Gastrocnemius medialis (tissue), 4 donors: ENCODE results near the gene FCRL1. TPM values are rescaled to one million over a fixed set of nuclear protein-coding genes. Genes with fewer than 3 reads are reported as not detected.

ENCODE experiments used
- ATAC-seq, 2 donors: fragments of 150-250 bp; one replicate each; pipeline ENCODE4 v1.9.1; 2016
- DNase-seq, 2 donors: peaks; one replicate each; pipeline ENCODE4 v3.0.0-alpha.2; 2019
- H3K27ac ChIP-seq, 4 donors: fragments of 200-600 bp; sonication (generic); 1 replicate in 1 of 4; 2 replicates in 3 of 4; pipeline ENCODE4 v1.5.1; 2016 to 2018; ENCODE audit warnings: mild to moderate bottlenecking in 2 of 4, moderate library complexity in 1 of 4
- H3K27me3 ChIP-seq, 3 donors: fragments of 200-600 bp; sonication (generic) in 2 of 3; 1 replicate in 1 of 3; 2 replicates in 2 of 3; pipeline versions ENCODE4 v1.5.1 to v1.6.0; 2016 to 2019; ENCODE audit warnings: mild to moderate bottlenecking in 1 of 3, moderate library complexity in 1 of 3
- H3K36me3 ChIP-seq, 2 donors: fragments of 200-600 bp; sonication (generic) in 1 of 2; one replicate each; pipeline ENCODE4 v1.5.1; 2017 to 2018
- H3K4me1 ChIP-seq, 2 donors: fragments of 200-600 bp; sonication (generic) in 1 of 2; one replicate each; pipeline ENCODE4 v1.5.1; 2016 to 2017; ENCODE audit warnings: mild to moderate bottlenecking in 2 of 2
- H3K4me3 ChIP-seq, 4 donors: fragments of 200-600 bp; sonication (generic) in 3 of 4; 1 replicate in 1 of 4; 2 replicates in 3 of 4; pipeline ENCODE4 v1.5.1; 2016 to 2019; ENCODE audit warnings: mild to moderate bottlenecking in 2 of 4
- H3K9me3 ChIP-seq, 3 donors: fragments of 200-600 bp; sonication (generic) in 2 of 3; 1 replicate in 1 of 3; 2 replicates in 2 of 3; pipeline ENCODE4 v1.5.1; 2016 to 2019
- CTCF ChIP-seq, 5 experiments: fragments of 450-650 bp in 3 of 5; fragments of 200-600 bp in 2 of 5; sonication (generic) in 2 of 5; IDR thresholded peaks in 4 of 5; conservative IDR thresholded peaks in 1 of 5; 1 replicate in 4 of 5; 2 replicates in 1 of 5; pipeline ENCODE4 v1.5.1; 2016 to 2019; ENCODE audit warnings: antibody characterized with exemption in 5 of 5, mild to moderate bottlenecking in 3 of 5, moderate library complexity in 3 of 5
- POLR2A ChIP-seq, 2 donors: fragments of 450-650 bp; IDR thresholded peaks; one replicate each; pipeline ENCODE4 v1.6.1; 2017; ENCODE audit warnings: antibody characterized with exemption in 2 of 2, mild to moderate bottlenecking in 2 of 2, moderate library complexity in 2 of 2
- in situ Hi-C, 4 donors: fragments of 200-750 bp; cut with MboI; loops; one replicate each; pipeline versions ENCODE4 v1.15.0 to v1.8.0; 2017; ENCODE audit warnings: low sequenced_read_pairs in 4 of 4
- intact Hi-C: fragments of 100-400 bp; cut with DNase I; formaldehyde crosslinking; loops from one replicate; pipeline ENCODE4 v1.15.1; 2023; ENCODE audit warnings: low total_unique reads
- total RNA-seq, 4 donors: library from RNA; depleted of rRNA; stranded (reverse); fragments of >200 nt; gene quantifications; one replicate each; pipeline versions ENCODE4 v1.1.0 to v1.2.3, GENCODE V29; 2016

FCRL1 gene
- total RNA-seq, 4 donors from 2014 or later, result not detected

- Histone ChIP-seq H3K9me3 (no peaks in the 10 kb centered on the region), H3K27me3 (no peaks in the 10 kb centered on the region), H3K4me1 (no peaks in the 10 kb centered on the region), H3K4me3 (no peak overlapping the region), H3K27ac (no peak overlapping the region), H3K36me3 (no peaks in the 10 kb centered on the region)
- intact Hi-C loops, result no loop called here
- TF ChIP-seq CTCF (IDR thresholded peaks at IDR 0.05 in 4 of 5, conservative IDR thresholded peaks at IDR 0.05 in 1 of 5) (no peak), POLR2A (IDR thresholded peaks at IDR 0.05) (no peak)
- ATAC-seq (no peak), DNase-seq (no peak)
- in situ Hi-C loops, result no loop called here
Measured at GRCh38 chr1:157748262-157748817, 71.6 kb downstream of the FCRL1 start.

Other genes with a start within 250 kb of the FCRL1 start
- gene FCRL4, start 222.0 kb downstream of the FCRL1 start, total RNA-seq, result not detected
- gene FCRL3, start 119.4 kb downstream of the FCRL1 start, total RNA-seq, result not detected
- gene FCRL2, start 43.0 kb downstream of the FCRL1 start, total RNA-seq, result under 1 TPM in 1 of 4 donors, not detected in 3; 0.19 TPM
- not detected for gene CD5L, start 21.7 kb upstream of the FCRL1 start, total RNA-seq
- gene KIRREL1, start 173.5 kb upstream of the FCRL1 start, total RNA-seq, result 10 to 100 TPM in 1 of 4 donors, 1 to 10 TPM in 3; 2.8 to 15.1 (median 6.6) TPM